NCI-H2196 (cell line): Measurements from ENCODE around the gene PTPRM.

Experiments used
- DNase-seq: peaks from one replicate; lab custom pipeline; 2025; ENCODE audit not compliant: unreplicated experiment; lab: John Stamatoyannopoulos, UW

Gene PTPRM

GRCh38 chr18:7980136-7980535 is 413.0 kb downstream of the PTPRM start:
- DNase-seq, result no peak

- no peak for DNase-seq
Measured at GRCh38 chr18:7980656-7981055, 413.5 kb downstream of the PTPRM start.

- DNase-seq, result no peak
Measured at GRCh38 chr18:7982216-7982615, 415.1 kb downstream of the PTPRM start.

- DNase-seq, result no peak
Measured at GRCh38 chr18:7987284-7987976, 420.3 kb downstream of the PTPRM start.

- no peak for DNase-seq
Measured at GRCh38 chr18:7990670-7991069, 423.6 kb downstream of the PTPRM start.

GRCh38 chr18:8001711-8002301 is 434.7 kb downstream of the PTPRM start:
- DNase-seq, result no peak

- DNase-seq, result no peak
Measured at GRCh38 chr18:8003878-8004675, 437.0 kb downstream of the PTPRM start.

GRCh38 chr18:8004792-8005191 is 437.7 kb downstream of the PTPRM start:
- DNase-seq, result no peak

GRCh38 chr18:8005870-8006569 is 438.9 kb downstream of the PTPRM start:
- no peak for DNase-seq

GRCh38 chr18:8006979-8007378 is 439.9 kb downstream of the PTPRM start:
- no peak for DNase-seq

GRCh38 chr18:8008033-8008432 is 440.9 kb downstream of the PTPRM start:
- DNase-seq, result no peak

- no peak for DNase-seq
Measured at GRCh38 chr18:8011361-8011760, 444.2 kb downstream of the PTPRM start.

- no peak for DNase-seq
Measured at GRCh38 chr18:8011906-8012305, 444.8 kb downstream of the PTPRM start.

- DNase-seq, result no peak
Measured at GRCh38 chr18:8018701-8019331, 451.7 kb downstream of the PTPRM start.

- no peak for DNase-seq
Measured at GRCh38 chr18:8019600-8019999, 452.5 kb downstream of the PTPRM start.

GRCh38 chr18:8020132-8020846 is 453.2 kb downstream of the PTPRM start:
- DNase-seq, result no peak

GRCh38 chr18:8029061-8029460 is 461.9 kb downstream of the PTPRM start:
- DNase-seq, result no peak

GRCh38 chr18:8029731-8030130 is 462.6 kb downstream of the PTPRM start:
- no peak for DNase-seq

GRCh38 chr18:8030201-8030600 is 463.1 kb downstream of the PTPRM start:
- DNase-seq, result no peak

GRCh38 chr18:8031496-8031895 is 464.4 kb downstream of the PTPRM start:
- no peak for DNase-seq
